ENCODE data around the gene SNAI3.
A peak's percentile ranks its signal among the peaks of the same experiment; 100 is the strongest.

DNA sequence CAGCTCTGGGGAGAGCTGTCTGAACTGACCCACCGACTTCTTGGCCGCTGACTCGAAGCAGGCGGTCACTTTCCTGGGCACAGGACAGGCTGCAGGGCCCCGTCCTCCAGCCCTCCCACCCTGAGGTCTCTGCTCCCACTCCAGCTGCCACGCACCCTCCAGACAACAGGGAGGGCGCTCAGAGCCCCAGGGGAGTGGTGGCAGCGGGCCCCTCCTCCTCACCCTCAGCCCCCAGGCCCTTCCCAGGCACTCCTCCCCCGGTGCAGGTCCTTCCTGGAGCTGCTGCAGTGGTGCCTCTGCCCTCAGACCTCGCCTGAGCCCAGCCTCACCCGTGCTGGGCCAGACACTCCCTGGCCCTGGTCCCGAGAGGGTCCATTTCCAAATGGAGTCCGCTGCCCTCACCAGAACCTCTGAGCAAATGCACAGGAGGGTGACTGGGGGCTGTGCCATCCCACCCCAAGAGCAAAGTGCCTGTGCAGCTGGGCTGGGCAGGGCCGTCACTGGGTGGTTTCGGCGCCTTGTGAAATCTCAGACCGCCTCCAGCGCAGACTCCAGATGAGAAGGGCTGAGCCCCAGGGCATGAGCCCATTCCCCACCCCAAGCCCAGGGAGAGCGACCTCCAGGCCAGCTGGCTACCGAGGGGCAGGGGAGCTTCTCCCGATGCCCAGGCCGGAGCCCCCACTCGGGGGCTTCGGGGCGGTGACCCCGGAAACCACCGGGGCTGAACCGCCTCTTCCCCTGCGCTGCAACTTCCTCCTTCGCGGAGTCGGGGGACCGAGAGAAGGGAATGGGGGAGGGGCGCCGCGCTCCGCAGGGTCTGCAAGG is 36.2 kb downstream of the SNAI3 start:
- TF ChIP-seq, protein P1, sequence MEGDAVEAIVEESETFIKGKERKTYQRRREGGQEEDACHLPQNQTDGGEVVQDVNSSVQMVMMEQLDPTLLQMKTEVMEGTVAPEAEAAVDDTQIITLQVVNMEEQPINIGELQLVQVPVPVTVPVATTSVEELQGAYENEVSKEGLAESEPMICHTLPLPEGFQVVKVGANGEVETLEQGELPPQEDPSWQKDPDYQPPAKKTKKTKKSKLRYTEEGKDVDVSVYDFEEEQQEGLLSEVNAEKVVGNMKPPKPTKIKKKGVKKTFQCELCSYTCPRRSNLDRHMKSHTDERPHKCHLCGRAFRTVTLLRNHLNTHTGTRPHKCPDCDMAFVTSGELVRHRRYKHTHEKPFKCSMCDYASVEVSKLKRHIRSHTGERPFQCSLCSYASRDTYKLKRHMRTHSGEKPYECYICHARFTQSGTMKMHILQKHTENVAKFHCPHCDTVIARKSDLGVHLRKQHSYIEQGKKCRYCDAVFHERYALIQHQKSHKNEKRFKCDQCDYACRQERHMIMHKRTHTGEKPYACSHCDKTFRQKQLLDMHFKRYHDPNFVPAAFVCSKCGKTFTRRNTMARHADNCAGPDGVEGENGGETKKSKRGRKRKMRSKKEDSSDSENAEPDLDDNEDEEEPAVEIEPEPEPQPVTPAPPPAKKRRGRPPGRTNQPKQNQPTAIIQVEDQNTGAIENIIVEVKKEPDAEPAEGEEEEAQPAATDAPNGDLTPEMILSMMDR (IDR thresholded peaks at IDR 0.05 in 8 of 11, conservative IDR thresholded peaks at IDR 0.05 in 3 of 11), result no peak
- TF ChIP-seq POLR2AphosphoS5 (IDR thresholded peaks at IDR 0.05) (peak in 1 of 3 donors; percentile 13), POLR2A (IDR thresholded peaks at IDR 0.05) (no peak)

All from spleen (tissue), 7 donors.